Measurements from ENCODE around the gene ADAM33.

The ADAM33 gene

GRCh38 chr20:3645309-3646066 is 36.3 kb downstream of the ADAM33 start:
- no peak for DNase-seq

GRCh38 chr20:3640259-3640658 is 41.6 kb downstream of the ADAM33 start:
- DNase-seq = no peak

- DNase-seq = no peak
Measured at GRCh38 chr20:3635346-3635745, 46.5 kb downstream of the ADAM33 start.

GRCh38 chr20:3633913-3634478 is 47.8 kb downstream of the ADAM33 start:
- DNase-seq = no peak

- DNase-seq = no peak
Measured at GRCh38 chr20:3632311-3633004, 49.4 kb downstream of the ADAM33 start.

GRCh38 chr20:3631534-3631933 is 50.3 kb downstream of the ADAM33 start:
- no peak for DNase-seq

- no peak for DNase-seq
Measured at GRCh38 chr20:3630429-3630828, 51.4 kb downstream of the ADAM33 start.

- DNase-seq = no peak
Measured at GRCh38 chr20:3629893-3630292, 51.9 kb downstream of the ADAM33 start.

GRCh38 chr20:3628502-3629314 is 53.1 kb downstream of the ADAM33 start:
- no peak for DNase-seq

GRCh38 chr20:3627476-3627875 is 54.3 kb downstream of the ADAM33 start:
- no peak for DNase-seq

GRCh38 chr20:3622406-3622805 is 59.4 kb downstream of the ADAM33 start:
- DNase-seq = no peak

GRCh38 chr20:3621111-3621510 is 60.7 kb downstream of the ADAM33 start:
- DNase-seq = no peak
